Skeletal muscle tissue (tissue), 4 donors: ENCODE data around the gene TSC1. TPM values are rescaled to one million over a fixed set of nuclear protein-coding genes. Genes with fewer than 3 reads are reported as not detected.

Source experiments
- H3K27ac ChIP-seq: one replicate; pipeline ENCODE4 v1.7.0; 2013; ENCODE audit warnings: mild to moderate bottlenecking, low read depth, low read length, inconsistent platforms
- H3K27me3 ChIP-seq, 3 donors: one replicate each; pipeline ENCODE4 v1.7.0; 2013; ENCODE audit warnings: low read length in 3 of 3; ENCODE audit not compliant: control insufficient read depth in 3 of 3, insufficient read depth in 3 of 3
- H3K36me3 ChIP-seq, 3 donors: one replicate each; pipeline ENCODE4 v1.7.0; 2013; ENCODE audit warnings: low read length in 3 of 3; ENCODE audit not compliant: control insufficient read depth in 3 of 3, insufficient read depth in 3 of 3
- H3K4me1 ChIP-seq, 3 donors: one replicate each; pipeline ENCODE4 v1.7.0; 2013; ENCODE audit warnings: low read length in 3 of 3, mild to moderate bottlenecking in 3 of 3; ENCODE audit not compliant: control insufficient read depth in 3 of 3, insufficient read depth in 3 of 3
- H3K4me3 ChIP-seq, 3 donors: one replicate each; pipeline ENCODE4 v1.7.0; 2013; ENCODE audit warnings: low read length in 3 of 3
- H3K9ac ChIP-seq, 3 donors: one replicate each; pipeline ENCODE4 v1.7.0; 2013; ENCODE audit warnings: low read length in 3 of 3, mild to moderate bottlenecking in 3 of 3, moderate library complexity in 2 of 3, low read depth in 1 of 3
- H3K9me3 ChIP-seq, 3 donors: one replicate each; pipeline ENCODE4 v1.7.0; 2013; ENCODE audit warnings: low read length in 3 of 3; ENCODE audit not compliant: control insufficient read depth in 3 of 3
- total RNA-seq: library from RNA; depleted of rRNA; stranded (reverse); fragments of >200 nt; gene quantifications from one replicate; pipeline ENCODE4 v1.2.3, GENCODE V29; 2014
- donor health status: Osteomylitis.

The TSC1 gene
- total RNA-seq, 1 donor from 2014 or later: 23.0 TPM

DNA sequence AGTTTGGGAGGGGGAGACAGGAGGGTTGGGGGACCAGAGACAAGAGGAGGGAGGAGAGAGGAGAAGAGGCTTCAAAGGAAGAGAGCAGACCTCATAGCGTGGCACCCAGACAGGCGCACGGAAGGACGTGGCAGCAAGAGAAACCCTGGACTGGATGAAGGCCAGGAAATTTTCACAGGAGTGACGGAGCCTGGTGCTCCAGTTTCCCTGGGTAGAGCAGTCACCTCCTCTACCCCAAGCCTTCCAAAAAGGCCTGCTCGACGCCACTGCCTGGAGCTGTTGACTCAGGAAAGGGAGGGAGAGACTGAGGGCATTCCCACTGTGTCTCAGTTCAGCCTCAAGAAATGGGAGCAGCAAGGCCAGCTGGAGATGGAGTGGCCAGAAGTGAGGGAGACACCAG lies 85.7 kb downstream of the TSC1 start:
- Histone ChIP-seq H3K27me3 (peaks cover 0 to 10% (median 0%) of the 10 kb centered on the region in 3 donors), H3K27ac (no peak overlapping the region), H3K36me3 (no peaks in the 10 kb centered on the region), H3K4me1 (peaks cover 0 to 20% (median 8%) of the 10 kb centered on the region in 3 donors), H3K4me3 (no peak overlapping the region), H3K9ac (no peak overlapping the region), H3K9me3 (no peaks in the 10 kb centered on the region)

DNA sequence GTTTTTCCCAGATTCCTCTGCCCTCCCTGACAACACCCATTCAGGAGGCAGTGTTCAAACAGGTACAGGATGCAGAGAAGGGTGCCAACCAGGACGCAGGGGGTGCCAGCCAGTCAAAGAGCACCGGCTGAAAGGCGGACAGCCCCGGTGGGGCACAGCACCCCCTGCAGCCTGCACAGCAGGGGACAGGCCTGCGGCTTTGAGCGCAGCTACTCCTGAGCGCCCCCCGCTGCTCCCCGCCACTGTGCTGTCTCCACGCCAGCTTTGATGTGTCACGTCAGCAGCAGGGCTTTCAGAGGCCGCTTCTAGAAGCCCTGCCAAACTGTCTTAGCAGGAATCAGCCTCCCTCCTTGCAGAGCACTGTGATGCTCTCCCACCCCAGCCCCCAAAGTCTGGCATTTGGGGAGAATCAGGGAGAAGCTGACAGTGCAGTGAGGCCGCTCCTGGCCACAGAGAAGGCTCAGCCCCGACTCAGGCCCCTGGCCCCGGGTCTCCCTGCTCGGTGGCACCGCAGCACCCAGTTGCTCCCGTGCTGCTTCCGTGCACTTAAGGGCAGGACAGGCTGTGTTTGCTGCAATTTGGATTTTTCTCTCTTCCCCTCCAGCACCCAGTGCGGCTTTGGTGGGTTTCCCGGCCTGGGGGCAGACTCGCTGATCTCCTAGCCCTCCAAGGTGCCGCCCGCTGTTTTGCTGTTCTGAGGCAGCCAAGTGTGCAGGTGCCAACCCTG lies 86.6 kb downstream of the TSC1 start:
- Histone ChIP-seq H3K9me3 (no peaks in the 10 kb centered on the region), H3K36me3 (no peaks in the 10 kb centered on the region), H3K9ac (no peak overlapping the region), H3K4me1 (peaks cover 0 to 20% (median 8%) of the 10 kb centered on the region in 3 donors), H3K27me3 (peaks cover 0 to 10% (median 0%) of the 10 kb centered on the region in 3 donors), H3K4me3 (no peak overlapping the region), H3K27ac (peak overlapping the region; percentile 18)

DNA sequence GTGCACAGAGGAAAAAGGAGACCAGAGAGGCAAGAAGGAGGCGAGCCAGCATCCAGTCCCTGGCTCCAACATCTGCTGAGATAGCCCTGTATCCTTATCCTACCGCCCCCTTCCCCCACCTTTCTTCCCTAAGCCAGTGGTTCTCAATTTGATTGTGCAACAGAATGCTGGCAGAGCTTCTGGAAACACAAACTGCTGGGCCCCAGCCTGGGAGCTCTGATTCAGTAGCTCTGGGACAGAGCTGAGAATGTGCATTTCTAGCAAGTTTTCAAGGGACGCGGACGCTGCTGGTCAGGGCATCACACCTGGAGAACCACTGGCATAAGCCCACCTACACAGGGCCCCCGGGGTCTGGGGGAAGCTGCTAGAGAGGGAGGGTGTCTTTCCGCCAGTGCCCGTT lies 87.4 kb downstream of the TSC1 start:
- peak overlapping the region; percentile 18 for H3K27ac ChIP-seq
- no peaks in the 10 kb centered on the region for H3K36me3 ChIP-seq
- H3K4me1 ChIP-seq: peaks cover 0 to 20% (median 8%) of the 10 kb centered on the region in 3 donors
- no peak overlapping the region for H3K4me3 ChIP-seq
- H3K9me3 ChIP-seq: no peaks in the 10 kb centered on the region
- H3K9ac ChIP-seq: no peak overlapping the region
- peaks cover 0 to 10% (median 0%) of the 10 kb centered on the region in 3 donors for H3K27me3 ChIP-seq

DNA sequence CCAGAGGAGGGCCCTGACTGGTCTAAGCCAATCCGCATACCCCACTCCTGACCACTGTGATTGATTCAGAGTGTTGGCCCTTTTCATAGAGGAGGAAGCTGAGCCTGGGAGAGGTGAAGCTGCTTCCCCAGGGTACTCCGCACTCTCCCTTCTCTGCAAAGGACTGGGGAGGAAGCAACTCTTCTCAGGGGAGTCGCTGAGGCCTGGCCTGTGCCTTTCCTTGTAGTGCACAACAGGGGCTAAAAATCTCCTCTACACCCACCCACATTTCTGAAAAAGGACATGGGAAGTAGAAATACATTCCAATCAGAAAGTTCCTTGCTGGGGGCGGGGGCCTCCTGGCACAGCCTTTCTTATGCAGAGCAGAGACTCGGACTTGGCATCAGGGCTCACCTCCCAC lies 88.5 kb downstream of the TSC1 start:
- Histone ChIP-seq H3K4me3 (no peak overlapping the region), H3K4me1 (peaks cover 0 to 20% (median 8%) of the 10 kb centered on the region in 3 donors), H3K36me3 (no peaks in the 10 kb centered on the region), H3K27me3 (peaks cover 0 to 10% (median 0%) of the 10 kb centered on the region in 3 donors), H3K9me3 (no peaks in the 10 kb centered on the region), H3K27ac (no peak overlapping the region), H3K9ac (no peak overlapping the region)

DNA sequence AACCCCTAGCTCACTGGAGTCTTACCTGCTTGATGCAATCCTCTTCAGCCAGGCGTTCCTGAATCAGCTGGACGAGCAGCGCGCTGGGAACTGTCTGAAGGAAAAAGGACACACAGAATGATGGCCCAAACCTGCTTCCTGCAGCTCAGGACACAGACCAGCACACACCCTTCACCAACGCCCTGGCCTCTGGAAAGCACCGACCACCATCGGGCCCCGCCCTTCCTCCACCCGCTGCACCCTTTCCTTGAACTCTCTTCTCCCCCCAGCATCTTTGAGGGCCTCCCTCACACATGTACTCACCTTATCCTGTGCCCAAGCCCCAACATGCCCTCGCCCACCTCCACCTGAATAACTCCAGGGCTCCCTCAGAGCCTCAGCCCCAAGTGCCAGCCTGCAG lies 89.6 kb downstream of the TSC1 start:
- no peaks in the 10 kb centered on the region for H3K36me3 ChIP-seq
- H3K4me1 ChIP-seq: peaks cover 0 to 20% (median 8%) of the 10 kb centered on the region in 3 donors
- peaks cover 0 to 10% (median 0%) of the 10 kb centered on the region in 3 donors for H3K27me3 ChIP-seq
- H3K4me3 ChIP-seq: no peak overlapping the region
- no peaks in the 10 kb centered on the region for H3K9me3 ChIP-seq
- H3K27ac ChIP-seq: no peak overlapping the region
- no peak overlapping the region for H3K9ac ChIP-seq

DNA sequence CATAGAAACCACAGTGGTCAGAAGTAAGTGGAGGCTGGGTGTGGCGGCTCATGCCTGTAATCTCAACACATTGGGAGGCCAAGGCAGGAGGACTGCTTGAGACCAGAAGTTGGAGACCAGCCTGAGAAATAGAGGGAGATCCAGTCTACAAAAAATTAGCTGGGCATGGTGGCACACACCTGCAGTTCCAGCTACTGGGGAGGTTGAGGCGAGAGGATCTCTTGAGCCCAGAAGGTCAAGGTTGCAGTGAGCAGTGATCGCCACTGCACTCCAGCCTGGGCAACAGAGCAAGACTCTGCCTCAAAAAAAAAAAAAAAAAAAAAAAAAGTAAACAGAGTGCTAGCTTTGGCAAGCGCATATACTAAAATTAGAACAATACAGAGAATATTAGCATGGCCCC lies 90.9 kb downstream of the TSC1 start:
- Histone ChIP-seq H3K27ac (no peak overlapping the region), H3K36me3 (no peaks in the 10 kb centered on the region), H3K27me3 (peaks cover 0 to 8% (median 5%) of the 10 kb centered on the region in 3 donors), H3K4me3 (no peak overlapping the region), H3K4me1 (peaks cover 0 to 18% (median 8%) of the 10 kb centered on the region in 3 donors), H3K9me3 (no peaks in the 10 kb centered on the region), H3K9ac (no peak overlapping the region)

DNA sequence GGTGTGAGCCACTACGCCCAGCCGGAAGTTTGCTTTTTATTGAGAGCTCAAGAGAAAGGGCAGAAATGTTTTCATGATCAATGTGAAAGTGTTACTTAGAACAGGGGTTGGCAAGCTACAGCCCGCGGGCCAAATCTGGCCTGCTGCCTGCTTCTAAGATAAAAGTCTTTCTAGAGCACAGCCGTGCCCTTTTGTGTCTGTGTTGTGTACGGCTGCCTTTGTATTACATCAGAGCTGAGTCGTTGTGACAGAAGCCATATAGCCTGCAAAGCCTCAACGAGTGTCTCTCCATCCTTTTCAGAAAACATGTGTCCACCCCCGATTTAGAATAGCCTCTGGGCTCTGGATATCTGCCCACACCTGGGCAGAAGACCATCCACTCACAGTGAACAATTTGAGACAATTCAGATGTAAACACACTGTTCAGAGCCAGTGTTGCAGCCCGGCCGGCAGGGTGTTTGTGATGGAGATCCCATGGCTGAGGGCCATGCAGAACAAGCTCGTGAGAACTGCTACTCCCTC lies 95.2 kb downstream of the TSC1 start:
- Histone ChIP-seq H3K27ac (no peak overlapping the region), H3K36me3 (no peaks in the 10 kb centered on the region), H3K9ac (no peak overlapping the region), H3K27me3 (peaks cover 0 to 5% (median 2%) of the 10 kb centered on the region in 3 donors), H3K4me3 (no peak overlapping the region), H3K9me3 (no peaks in the 10 kb centered on the region), H3K4me1 (no peaks in the 10 kb centered on the region)

DNA sequence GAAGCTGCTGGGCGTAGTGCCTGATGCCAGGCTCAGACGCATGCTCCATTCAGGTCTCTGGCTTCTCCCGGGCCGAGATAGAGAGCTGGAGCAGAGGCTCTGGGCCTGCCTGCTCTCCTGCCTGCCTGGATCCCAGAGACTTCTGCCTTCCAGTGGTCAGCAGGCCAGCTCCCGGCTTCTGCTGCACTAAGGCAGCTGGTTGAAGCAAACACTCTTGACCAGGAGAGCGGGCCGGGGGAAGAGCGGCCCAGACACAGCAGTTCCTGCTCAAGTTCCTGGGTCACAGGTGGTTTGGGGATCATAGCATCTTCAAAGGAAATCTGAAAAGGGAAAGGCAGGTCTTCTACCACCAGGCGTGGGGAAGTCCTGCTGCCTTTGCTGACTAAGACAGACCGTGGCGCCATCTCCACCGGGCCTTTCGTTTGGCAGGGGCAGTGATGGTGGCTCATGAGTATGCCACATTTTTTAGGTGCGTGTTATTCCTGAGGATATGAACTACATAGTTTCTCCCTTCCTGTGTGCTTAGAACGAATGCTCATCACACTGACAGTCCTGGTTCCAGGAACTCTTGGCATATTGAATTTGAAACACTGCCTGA lies 97.4 kb downstream of the TSC1 start:
- H3K4me1 ChIP-seq: no peaks in the 10 kb centered on the region
- no peaks in the 10 kb centered on the region for H3K9me3 ChIP-seq
- H3K27ac ChIP-seq: no peak overlapping the region
- H3K9ac ChIP-seq: no peak overlapping the region
- H3K36me3 ChIP-seq: no peaks in the 10 kb centered on the region
- H3K4me3 ChIP-seq: no peak overlapping the region
- peaks cover 0 to 5% (median 2%) of the 10 kb centered on the region in 3 donors for H3K27me3 ChIP-seq

DNA sequence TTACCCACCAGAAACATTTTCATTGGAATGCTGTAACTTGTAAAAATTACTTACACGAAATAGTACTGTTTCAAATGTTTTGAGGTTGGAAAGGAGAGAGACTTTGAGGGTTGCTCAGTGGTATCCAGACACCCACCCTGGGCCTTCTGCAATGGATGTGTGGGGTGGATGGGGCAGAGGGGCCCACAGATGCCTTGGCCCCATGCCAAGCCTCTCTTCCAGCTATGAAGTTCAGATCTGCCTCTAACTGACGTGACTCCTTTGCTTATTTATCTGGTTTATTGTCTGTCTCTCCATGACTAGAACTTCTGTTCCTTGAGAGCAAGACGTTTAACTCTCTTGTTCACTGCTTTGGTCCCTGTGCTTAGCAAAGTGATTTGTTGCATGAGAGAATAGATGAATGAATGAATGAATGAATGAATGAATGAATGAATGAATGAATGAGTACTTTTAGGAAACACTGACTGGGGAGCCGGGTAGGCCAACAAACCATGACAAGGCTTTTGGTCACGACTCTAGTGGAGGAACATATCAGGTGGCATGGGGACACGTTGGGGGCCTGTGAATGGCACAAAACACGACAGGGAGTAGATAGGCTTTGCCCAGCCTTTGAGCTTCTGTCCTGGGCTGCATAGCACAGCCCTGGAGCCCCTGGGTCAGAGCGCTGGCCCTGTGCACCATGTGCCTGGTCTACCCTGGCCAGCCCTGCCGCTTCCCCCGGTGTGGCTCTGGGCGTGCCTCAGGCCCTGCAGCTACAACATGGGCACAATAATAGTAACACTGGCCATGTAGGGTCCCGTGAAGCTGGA lies 98.1 kb downstream of the TSC1 start:
- Histone ChIP-seq H3K9me3 (no peaks in the 10 kb centered on the region), H3K9ac (no peak overlapping the region), H3K4me3 (no peak overlapping the region), H3K27ac (no peak overlapping the region), H3K4me1 (no peaks in the 10 kb centered on the region), H3K36me3 (no peaks in the 10 kb centered on the region), H3K27me3 (peaks cover 0 to 5% (median 2%) of the 10 kb centered on the region in 3 donors)
